Neural progenitor cell (in vitro differentiated cells): ENCODE data around the gene OR9G1. TPM values are rescaled to one million over a fixed set of nuclear protein-coding genes. Genes with fewer than 3 reads are reported as not detected.

ENCODE experiments used
- DNase-seq: peaks from one replicate; pipeline ENCODE4 v3.0.0-alpha.2; 2016; ENCODE audit warnings: low spot score
- H2AFZ ChIP-seq: fragments of 200-600 bp; sonication (generic); replicated peaks from 2 replicates; pipeline ENCODE4 v1.6.1; 2016; ENCODE audit warnings: antibody characterized with exemption
- H3F3A ChIP-seq: fragments of 200-600 bp; sonication (generic); 2 replicates; pipeline ENCODE4 v1.6.1; 2016; ENCODE audit warnings: antibody characterized with exemption, low read depth
- H3K27ac ChIP-seq: fragments of 200-600 bp; sonication (generic); 2 replicates; pipeline ENCODE4 v1.5.1; 2016; ENCODE audit warnings: mild to moderate bottlenecking
- H3K27me3 ChIP-seq: fragments of 200-600 bp; sonication (generic); 2 replicates; pipeline ENCODE4 v1.6.1; 2016; ENCODE audit warnings: mild to moderate bottlenecking, moderate library complexity
- H3K36me3 ChIP-seq: fragments of 200-600 bp; sonication (generic); 2 replicates; pipeline ENCODE4 v1.5.1; 2016
- H3K4me1 ChIP-seq: fragments of 200-600 bp; sonication (generic); 2 replicates; pipeline ENCODE4 v1.6.1; 2016; ENCODE audit warnings: mixed run types
- H3K4me2 ChIP-seq: fragments of 200-600 bp; sonication (generic); 2 replicates; pipeline ENCODE4 v1.6.1; 2016
- H3K4me3 ChIP-seq: fragments of 200-600 bp; sonication (generic); 2 replicates; pipeline ENCODE4 v1.5.1; 2016
- H3K79me2 ChIP-seq: fragments of 200-600 bp; sonication (generic); 2 replicates; pipeline ENCODE4 v1.6.1; 2016; ENCODE audit warnings: low read depth
- H3K9ac ChIP-seq: fragments of 200-600 bp; sonication (generic); 2 replicates; pipeline ENCODE4 v1.6.1; 2016
- H3K9me3 ChIP-seq: fragments of 200-600 bp; sonication (generic); 2 replicates; pipeline ENCODE4 v1.5.1; 2016; ENCODE audit warnings: low read depth
- H4K20me1 ChIP-seq: fragments of 200-600 bp; sonication (generic); 2 replicates; pipeline ENCODE4 v1.6.1; 2016; ENCODE audit warnings: low read depth
- H3K27ac Mint-ChIP-seq: 3 replicates; pipeline ENCODE4 v1.8.0; 2021; ENCODE audit warnings: mixed read lengths
- H3K27me3 Mint-ChIP-seq: 2 replicates; pipeline ENCODE4 v1.8.0; 2022; ENCODE audit warnings: low read depth, mild to moderate bottlenecking, inconsistent platforms, moderate library complexity, mixed read lengths; ENCODE audit not compliant: insufficient read depth
- H3K36me3 Mint-ChIP-seq: 3 replicates; pipeline ENCODE4 v1.8.0; 2021; ENCODE audit warnings: mixed read lengths
- H3K4me1 Mint-ChIP-seq: 3 replicates; pipeline ENCODE4 v1.8.0; 2021; ENCODE audit warnings: mixed read lengths
- H3K4me3 Mint-ChIP-seq: 3 replicates; pipeline ENCODE4 v1.8.0; 2021; ENCODE audit warnings: mild to moderate bottlenecking, moderate library complexity, mixed read lengths
- H3K9me3 Mint-ChIP-seq: 3 replicates; pipeline ENCODE4 v1.8.0; 2020; ENCODE audit warnings: mixed read lengths
- EZH2 ChIP-seq: fragments of 200-600 bp; sonication (generic); IDR thresholded peaks from 2 replicates; pipeline ENCODE4 v1.6.1; 2017; ENCODE audit warnings: antibody characterized with exemption, mild to moderate bottlenecking, moderate library complexity
- EZH2phosphoT487 ChIP-seq: fragments of 200-600 bp; sonication (generic); IDR thresholded peaks from 2 replicates; pipeline ENCODE4 v1.6.1; 2017; ENCODE audit warnings: antibody characterized with exemption
- total RNA-seq: library from RNA; depleted of rRNA; stranded (reverse); fragments of >200 nt; gene quantifications from 2 replicates; pipeline ENCODE4 v1.2.3, GENCODE V29; 2015; ENCODE audit warnings: low replicate concordance
- TF ChIP-seq, protein P1 (sequence below): fragments of 200-600 bp; sonication (generic); IDR thresholded peaks from 2 replicates; pipeline ENCODE4 v1.5.1; 2017; ENCODE audit warnings: antibody characterized with exemption, mild to moderate bottlenecking

Gene OR9G1
- total RNA-seq, 1 donor from 2014 or later: not detected

GRCh38 chr11:56714206-56714605 is 15.3 kb downstream of the OR9G1 start:
- no peaks in the 10 kb centered on the region for H3K36me3 Mint-ChIP-seq

GRCh38 chr11:56716379-56716854 is 17.5 kb downstream of the OR9G1 start:
- H3K36me3 Mint-ChIP-seq: no peaks in the 10 kb centered on the region
- H3K36me3 ChIP-seq: no peaks in the 10 kb centered on the region
- no peak overlapping the region for H3K9ac ChIP-seq
- H3K4me3 Mint-ChIP-seq: no peak overlapping the region
- no peak overlapping the region for H2AFZ ChIP-seq
- no peak overlapping the region for H3K27ac ChIP-seq
- H3K4me1 Mint-ChIP-seq: no peaks in the 10 kb centered on the region
- no peaks in the 10 kb centered on the region for H3K27me3 Mint-ChIP-seq
- no peak overlapping the region for H3K4me3 ChIP-seq
- no peak overlapping the region for H3K4me2 ChIP-seq
- no peaks in the 10 kb centered on the region for H3F3A ChIP-seq
- H3K9me3 Mint-ChIP-seq: no peaks in the 10 kb centered on the region
- H4K20me1 ChIP-seq: no peaks in the 10 kb centered on the region
- H3K4me1 ChIP-seq: no peaks in the 10 kb centered on the region
- TF ChIP-seq EZH2phosphoT487 (no peak), EZH2 (no peak)
- TF ChIP-seq, protein P1, sequence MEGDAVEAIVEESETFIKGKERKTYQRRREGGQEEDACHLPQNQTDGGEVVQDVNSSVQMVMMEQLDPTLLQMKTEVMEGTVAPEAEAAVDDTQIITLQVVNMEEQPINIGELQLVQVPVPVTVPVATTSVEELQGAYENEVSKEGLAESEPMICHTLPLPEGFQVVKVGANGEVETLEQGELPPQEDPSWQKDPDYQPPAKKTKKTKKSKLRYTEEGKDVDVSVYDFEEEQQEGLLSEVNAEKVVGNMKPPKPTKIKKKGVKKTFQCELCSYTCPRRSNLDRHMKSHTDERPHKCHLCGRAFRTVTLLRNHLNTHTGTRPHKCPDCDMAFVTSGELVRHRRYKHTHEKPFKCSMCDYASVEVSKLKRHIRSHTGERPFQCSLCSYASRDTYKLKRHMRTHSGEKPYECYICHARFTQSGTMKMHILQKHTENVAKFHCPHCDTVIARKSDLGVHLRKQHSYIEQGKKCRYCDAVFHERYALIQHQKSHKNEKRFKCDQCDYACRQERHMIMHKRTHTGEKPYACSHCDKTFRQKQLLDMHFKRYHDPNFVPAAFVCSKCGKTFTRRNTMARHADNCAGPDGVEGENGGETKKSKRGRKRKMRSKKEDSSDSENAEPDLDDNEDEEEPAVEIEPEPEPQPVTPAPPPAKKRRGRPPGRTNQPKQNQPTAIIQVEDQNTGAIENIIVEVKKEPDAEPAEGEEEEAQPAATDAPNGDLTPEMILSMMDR: no peak
- no peaks in the 10 kb centered on the region for H3K27me3 ChIP-seq
- no peak for DNase-seq
- no peaks in the 10 kb centered on the region for H3K9me3 ChIP-seq
- H3K79me2 ChIP-seq: no peaks in the 10 kb centered on the region
- H3K27ac Mint-ChIP-seq: no peak overlapping the region

More at GRCh38 chr11:56714206-56714605, 15.3 kb downstream of the OR9G1 start:
- no peak overlapping the region for H3K4me3 Mint-ChIP-seq
- no peaks in the 10 kb centered on the region for H4K20me1 ChIP-seq
- H3K9me3 ChIP-seq: no peaks in the 10 kb centered on the region
- H3K9ac ChIP-seq: no peak overlapping the region
- H3K4me1 Mint-ChIP-seq: no peaks in the 10 kb centered on the region
- TF ChIP-seq, protein P1: no peak
- TF ChIP-seq EZH2 (no peak), EZH2phosphoT487 (no peak)
- H3K27ac ChIP-seq: no peak overlapping the region
- H3K27me3 Mint-ChIP-seq: no peaks in the 10 kb centered on the region
- H3K4me3 ChIP-seq: no peak overlapping the region
- H3K36me3 ChIP-seq: no peaks in the 10 kb centered on the region
- no peak for DNase-seq
- peaks cover 2% of the 10 kb centered on the region for H3K9me3 Mint-ChIP-seq
- no peaks in the 10 kb centered on the region for H3K27me3 ChIP-seq
- no peaks in the 10 kb centered on the region for H3F3A ChIP-seq
- no peak overlapping the region for H3K4me2 ChIP-seq
- H2AFZ ChIP-seq: no peak overlapping the region
- H3K27ac Mint-ChIP-seq: no peak overlapping the region
- no peaks in the 10 kb centered on the region for H3K4me1 ChIP-seq
- no peaks in the 10 kb centered on the region for H3K79me2 ChIP-seq

DNA sequence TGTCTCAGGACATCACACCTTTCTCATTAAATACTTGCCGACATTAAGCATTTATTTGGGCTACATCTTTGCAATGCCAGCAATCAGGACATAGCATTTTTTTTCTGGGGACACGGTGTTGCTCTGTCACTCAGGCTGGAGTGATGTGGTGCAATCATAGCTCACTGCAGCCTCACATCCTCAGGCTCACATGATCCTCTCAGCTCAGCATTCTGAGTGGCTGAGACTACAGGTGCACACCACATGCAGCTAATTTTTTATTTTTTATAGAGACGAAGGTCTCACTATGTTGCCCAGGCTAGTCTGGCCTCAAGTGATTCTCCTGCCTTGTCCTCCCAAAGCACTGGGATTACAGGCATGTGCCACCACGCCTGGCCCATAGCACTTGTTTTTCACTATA is 21.6 kb downstream of the OR9G1 start:
- no peak for DNase-seq
- H3K79me2 ChIP-seq: no peaks in the 10 kb centered on the region
- H3K36me3 ChIP-seq: no peaks in the 10 kb centered on the region
- no peak overlapping the region for H2AFZ ChIP-seq
- H3K9me3 ChIP-seq: no peaks in the 10 kb centered on the region
- H4K20me1 ChIP-seq: no peaks in the 10 kb centered on the region
- H3K4me3 ChIP-seq: no peak overlapping the region
- H3K27ac ChIP-seq: no peak overlapping the region
- Mint-ChIP-seq H3K27me3 (no peaks in the 10 kb centered on the region), H3K36me3 (no peaks in the 10 kb centered on the region), H3K27ac (no peak overlapping the region), H3K4me1 (no peaks in the 10 kb centered on the region), H3K4me3 (no peak overlapping the region), H3K9me3 (no peaks in the 10 kb centered on the region)
- no peaks in the 10 kb centered on the region for H3K27me3 ChIP-seq
- H3K4me1 ChIP-seq: no peaks in the 10 kb centered on the region
- H3K9ac ChIP-seq: no peak overlapping the region
- TF ChIP-seq, protein P1: no peak
- TF ChIP-seq EZH2 (no peak), EZH2phosphoT487 (no peak)
- H3K4me2 ChIP-seq: no peak overlapping the region
- no peaks in the 10 kb centered on the region for H3F3A ChIP-seq
